Stomach (tissue), 9 donors: Measurements from ENCODE around the gene C1orf35. TPM values are rescaled to one million over a fixed set of nuclear protein-coding genes. Genes with fewer than 3 reads are reported as not detected.

Experiments
- DNase-seq, 2 donors: peaks; one replicate each; pipeline versions ENCODE4 v3.0.0 to v3.0.0-alpha.2; 2013 to 2019
- H3K27ac ChIP-seq, 5 donors: fragments of 200-600 bp in 4 of 5; sonication (generic) in 4 of 5; one replicate each; pipeline ENCODE4 v1.5.1; 2013 to 2019; ENCODE audit warnings: mild to moderate bottlenecking in 1 of 5, moderate library complexity in 1 of 5
- H3K27me3 ChIP-seq, 3 donors: fragments of 200-600 bp; sonication (generic); one replicate each; pipeline ENCODE4 v1.5.1; 2017 to 2019; ENCODE audit warnings: mixed run types in 1 of 3
- H3K36me3 ChIP-seq, 4 donors: fragments of 200-600 bp; sonication (generic); 1 replicate in 3 of 4; 2 replicates in 1 of 4; pipeline ENCODE4 v1.5.1; 2016 to 2019
- H3K4me1 ChIP-seq, 4 donors: fragments of 200-600 bp; sonication (generic); one replicate each; pipeline ENCODE4 v1.5.1; 2016 to 2019
- H3K4me3 ChIP-seq, 4 donors: fragments of 200-600 bp; sonication (generic) in 3 of 4; one replicate each; pipeline ENCODE4 v1.5.1; 2016 to 2019; ENCODE audit warnings: mild to moderate bottlenecking in 1 of 4
- H3K9me3 ChIP-seq, 4 donors: fragments of 200-600 bp; sonication (generic); one replicate each; pipeline ENCODE4 v1.5.1; 2016 to 2019
- CTCF ChIP-seq, 7 experiments: fragments of 450-650 bp in 4 of 7; fragments of 200-600 bp in 3 of 7; sonication (generic) in 3 of 7; IDR thresholded peaks; one replicate each; pipeline ENCODE4 v1.5.1; 2016 to 2019; ENCODE audit warnings: antibody characterized with exemption in 7 of 7, control low read depth in 2 of 7, mild to moderate bottlenecking in 1 of 7
- EP300 ChIP-seq: sonication (generic); formaldehyde crosslinking; IDR thresholded peaks from one replicate; pipeline ENCODE4 v1.6.1; 2017; ENCODE audit warnings: antibody characterized with exemption
- POLR2A ChIP-seq, 4 donors: fragments of 450-650 bp; IDR thresholded peaks; one replicate each; pipeline ENCODE4 v1.6.1; 2016; ENCODE audit warnings: antibody characterized with exemption in 4 of 4, control low read depth in 2 of 4, mild to moderate bottlenecking in 1 of 4, moderate library complexity in 1 of 4
- POLR2AphosphoS5 ChIP-seq, 3 donors: sonication (generic); formaldehyde crosslinking; IDR thresholded peaks; one replicate each; pipeline ENCODE4 v1.6.1; 2016; ENCODE audit warnings: antibody characterized with exemption in 3 of 3
- WGBS, 5 donors: extraction: QIAGEN DNeasy Blood & Tissue Kit in 3 of 5; methylation state at CpG; one replicate each; pipeline versions ENCODE4 v1.1.5 to v1.1.7; 2013 to 2018; 5-methylcytosine and 5-hydroxymethylcytosine counted together
- intact Hi-C: fragments of 100-400 bp; cut with DNase I; formaldehyde crosslinking; loops from one replicate; pipeline ENCODE4 v1.15.1; 2023; ENCODE audit warnings: low total_unique reads
- polyA plus RNA-seq, 3 donors: library from polyadenylated mRNA; stranded (reverse); fragments of 200-250 nt; gene quantifications; one replicate each; pipeline ENCODE4 v1.2.3, GENCODE V29; 2013
- total RNA-seq, 5 donors: library from RNA; depleted of rRNA; stranded (reverse); fragments of >200 nt; gene quantifications; one replicate each; pipeline versions ENCODE4 v1.1.0 to v1.2.3, GENCODE V29; 2014 to 2016
- donor health status: healthy with polysubstance abuse.
- donor health status: Bipolar disorder and iron deficiency.
- donor health status: healthy.

Gene C1orf35
- total and polyA plus RNA-seq, 8 donors, result 0.58 to 94.7 (median 11.8) TPM

- TF ChIP-seq CTCF (IDR thresholded peaks at IDR 0.05) (no peak), EP300 (no peak)
- Histone ChIP-seq H3K27me3 (no peaks in the 10 kb centered on the region), H3K27ac (peak overlapping the region; percentile 89 to 95 (median 92)), H3K36me3 (peaks cover 14 to 29% (median 26%) of the 10 kb centered on the region in 4 donors), H3K4me3 (peak overlapping the region; percentile 63 to 89 (median 84)), H3K9me3 (no peaks in the 10 kb centered on the region), H3K4me1 (peaks cover 22 to 45% (median 34%) of the 10 kb centered on the region in 4 donors)
- no peak for DNase-seq
- intact Hi-C loops, result no loop called here
- 0 to 4% (median 3%) methylated on average over 4 to 8 of the region's 8 CpGs for WGBS, 5 donors
These were observed 5.6 kb upstream of the C1orf35 start for GRCh38 chr1:228108742-228109072.

- no peaks in the 10 kb centered on the region for H3K9me3 ChIP-seq
- DNase-seq, result no peak
- peak overlapping the region; percentile 63 to 89 (median 84) for H3K4me3 ChIP-seq
- 66 to 74% (median 71%) methylated on average over 11 of the region's 11 CpGs for whole genome bisulfite sequencing, 5 donors
- H3K27ac ChIP-seq, result peak overlapping the region in 4 of 5 donors; percentile 89 to 95 (median 94)
- no peaks in the 10 kb centered on the region for H3K27me3 ChIP-seq
- intact Hi-C loops, result no loop called here
- H3K36me3 ChIP-seq, result peaks cover 14 to 29% (median 26%) of the 10 kb centered on the region in 4 donors
- H3K4me1 ChIP-seq, result peaks cover 26 to 49% (median 38%) of the 10 kb centered on the region in 4 donors
- TF ChIP-seq POLR2A (IDR thresholded peaks at IDR 0.05) (no peak), POLR2AphosphoS5 (IDR thresholded peaks at IDR 0.05) (no peak), CTCF (IDR thresholded peaks at IDR 0.05) (no peak)
These were observed 5.0 kb upstream of the C1orf35 start for GRCh38 chr1:228108055-228108690.

- H3K27me3 ChIP-seq, result no peaks in the 10 kb centered on the region
- no peaks in the 10 kb centered on the region for H3K9me3 ChIP-seq
- no peak overlapping the region for H3K4me3 ChIP-seq
- intact Hi-C loops, result no loop called here
- no peak for DNase-seq
- H3K36me3 ChIP-seq, result peaks cover 14 to 29% (median 26%) of the 10 kb centered on the region in 4 donors
- H3K4me1 ChIP-seq, result peaks cover 26 to 50% (median 40%) of the 10 kb centered on the region in 4 donors
- no peak for TF ChIP-seq EP300
- TF ChIP-seq POLR2AphosphoS5 (IDR thresholded peaks at IDR 0.05), result no peak
- TF ChIP-seq POLR2A (IDR thresholded peaks at IDR 0.05), result no peak
- no peak for TF ChIP-seq CTCF (IDR thresholded peaks at IDR 0.05)
- 86 to 91% (median 90%) methylated on average over 19 of the region's 19 CpGs for WGBS, 5 donors
- peak overlapping the region in 1 of 5 donors; percentile 95 for H3K27ac ChIP-seq
These were observed 4.5 kb upstream of the C1orf35 start for GRCh38 chr1:228107636-228108035.

GRCh38 chr1:228106800-228107054, 3.6 kb upstream of the C1orf35 start:
- Histone ChIP-seq H3K27ac (no peak overlapping the region), H3K27me3 (no peaks in the 10 kb centered on the region), H3K36me3 (peaks cover 14 to 29% (median 26%) of the 10 kb centered on the region in 4 donors), H3K9me3 (no peaks in the 10 kb centered on the region), H3K4me1 (peaks cover 33 to 59% (median 50%) of the 10 kb centered on the region in 4 donors), H3K4me3 (no peak overlapping the region)
- TF ChIP-seq EP300 (no peak), POLR2A (IDR thresholded peaks at IDR 0.05) (no peak), POLR2AphosphoS5 (IDR thresholded peaks at IDR 0.05) (no peak), CTCF (IDR thresholded peaks at IDR 0.05) (no peak)
- intact Hi-C loops, result no loop called here
- DNase-seq, result no peak
- 86 to 92% (median 90%) methylated on average over 9 of the region's 9 CpGs for WGBS, 5 donors
